PFSK-1 (cell line): ENCODE results near the gene KLF11.

Experiments used
- POLR2AphosphoS5 ChIP-seq: IDR thresholded peaks from 2 replicates; pipeline ENCODE4 v1.6.1; 2012; ENCODE audit warnings: low read depth, mild to moderate bottlenecking, control low read depth, low read length, moderate library complexity
- TAF1 ChIP-seq: IDR thresholded peaks from 2 replicates; pipeline ENCODE4 v1.6.1; 2012; ENCODE audit warnings: low read length, control low read depth, borderline replicate concordance; ENCODE audit not compliant: insufficient read depth
- TF ChIP-seq, protein P1 (sequence below), 2 experiments: IDR thresholded peaks; 2 replicates each; pipeline versions ENCODE4 v1.6.1 to v1.8.0; 2011 to 2012; ENCODE audit warnings: low read depth in 2 of 2, low read length in 2 of 2, control low read depth in 1 of 2, inconsistent platforms in 1 of 2, mild to moderate bottlenecking in 1 of 2, moderate library complexity in 1 of 2; ENCODE audit not compliant: insufficient read depth in 1 of 2

DNA sequence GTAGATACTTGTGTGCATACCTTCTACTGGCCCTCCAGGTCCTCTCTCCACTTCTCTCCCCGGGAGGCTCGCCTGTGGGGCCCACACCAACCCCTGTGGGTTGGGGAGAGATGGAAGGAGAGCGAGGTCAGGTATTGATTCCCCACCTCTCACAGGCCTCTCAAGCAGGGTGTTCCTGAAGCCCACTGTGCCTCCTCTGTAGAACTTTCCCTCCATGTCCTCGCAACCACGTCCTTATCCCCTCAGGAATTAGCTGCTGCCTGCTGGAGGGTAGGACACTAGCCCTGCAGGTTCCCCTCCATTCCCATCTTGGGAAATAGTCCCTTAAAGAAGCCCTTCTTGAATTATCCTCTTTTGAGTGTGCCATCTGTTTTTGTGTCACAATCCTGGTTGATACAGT lies 38.9 kb upstream of the KLF11 start:
- TF ChIP-seq, protein P1, sequence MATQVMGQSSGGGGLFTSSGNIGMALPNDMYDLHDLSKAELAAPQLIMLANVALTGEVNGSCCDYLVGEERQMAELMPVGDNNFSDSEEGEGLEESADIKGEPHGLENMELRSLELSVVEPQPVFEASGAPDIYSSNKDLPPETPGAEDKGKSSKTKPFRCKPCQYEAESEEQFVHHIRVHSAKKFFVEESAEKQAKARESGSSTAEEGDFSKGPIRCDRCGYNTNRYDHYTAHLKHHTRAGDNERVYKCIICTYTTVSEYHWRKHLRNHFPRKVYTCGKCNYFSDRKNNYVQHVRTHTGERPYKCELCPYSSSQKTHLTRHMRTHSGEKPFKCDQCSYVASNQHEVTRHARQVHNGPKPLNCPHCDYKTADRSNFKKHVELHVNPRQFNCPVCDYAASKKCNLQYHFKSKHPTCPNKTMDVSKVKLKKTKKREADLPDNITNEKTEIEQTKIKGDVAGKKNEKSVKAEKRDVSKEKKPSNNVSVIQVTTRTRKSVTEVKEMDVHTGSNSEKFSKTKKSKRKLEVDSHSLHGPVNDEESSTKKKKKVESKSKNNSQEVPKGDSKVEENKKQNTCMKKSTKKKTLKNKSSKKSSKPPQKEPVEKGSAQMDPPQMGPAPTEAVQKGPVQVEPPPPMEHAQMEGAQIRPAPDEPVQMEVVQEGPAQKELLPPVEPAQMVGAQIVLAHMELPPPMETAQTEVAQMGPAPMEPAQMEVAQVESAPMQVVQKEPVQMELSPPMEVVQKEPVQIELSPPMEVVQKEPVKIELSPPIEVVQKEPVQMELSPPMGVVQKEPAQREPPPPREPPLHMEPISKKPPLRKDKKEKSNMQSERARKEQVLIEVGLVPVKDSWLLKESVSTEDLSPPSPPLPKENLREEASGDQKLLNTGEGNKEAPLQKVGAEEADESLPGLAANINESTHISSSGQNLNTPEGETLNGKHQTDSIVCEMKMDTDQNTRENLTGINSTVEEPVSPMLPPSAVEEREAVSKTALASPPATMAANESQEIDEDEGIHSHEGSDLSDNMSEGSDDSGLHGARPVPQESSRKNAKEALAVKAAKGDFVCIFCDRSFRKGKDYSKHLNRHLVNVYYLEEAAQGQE (IDR thresholded peaks at IDR 0.05; ENCODE audit: insufficient read depth in 1 of 2, low read depth in 2 of 2, low read length in 2 of 2), result no peak
- TF ChIP-seq POLR2AphosphoS5 (no peak), TAF1 (no peak)
